Common myeloid progenitor, CD34-positive (primary cell): ENCODE measurements around the gene TSTD1.
"Not testable (repeated sequence)": the region's sequence is repeated elsewhere in the genome, so short reads cannot be mapped to it uniquely, and the experiment has no call there.

Experiments used
- CTCF ChIA-PET: fragments of 350-600 bp; sonication (Branson Sonifier 250); formaldehyde crosslinking; loops from one replicate; lab custom pipeline; 2021; ENCODE audit warnings: antibody characterized with exemption; lab: Charles Lee
- POLR2A ChIA-PET: fragments of 350-600 bp; sonication (Branson Sonifier 250); formaldehyde crosslinking; loops from one replicate; lab custom pipeline; 2021; ENCODE audit warnings: antibody characterized with exemption; lab: Charles Lee
- DNase-seq, 3 donors: peaks; one replicate each; pipeline versions ENCODE4 v3.0.0 to v3.0.0-alpha.2; 2013
- H3K27ac ChIP-seq, 2 experiments: 1 replicate in 1 of 2; 2 replicates in 1 of 2; pipeline ENCODE4 v1.7.0; 2013; ENCODE audit warnings: inconsistent platforms in 2 of 2, low read length in 2 of 2, mild to moderate bottlenecking in 2 of 2, low read depth in 1 of 2, moderate library complexity in 1 of 2; ENCODE audit not compliant: severe bottlenecking in 2 of 2, insufficient read depth in 1 of 2, poor library complexity in 1 of 2
- H3K27me3 ChIP-seq, 5 experiments: replicated peaks in 2 of 5; 1 replicate in 3 of 5; 2 replicates in 2 of 5; pipeline versions ENCODE4 v1.6.1 to v1.7.0; 2013; ENCODE audit warnings: low read length in 4 of 5, mild to moderate bottlenecking in 2 of 5, moderate library complexity in 2 of 5, inconsistent platforms in 1 of 5; ENCODE audit not compliant: insufficient read depth in 5 of 5, control insufficient read depth in 4 of 5
- H3K36me3 ChIP-seq, 4 experiments: 1 replicate in 2 of 4; 2 replicates in 2 of 4; pipeline versions ENCODE4 v1.6.1 to v1.7.0; 2013; ENCODE audit warnings: low read length in 3 of 4, control low read depth in 1 of 4, mild to moderate bottlenecking in 1 of 4; ENCODE audit not compliant: control insufficient read depth in 4 of 4, insufficient read depth in 4 of 4
- H3K4me1 ChIP-seq, 4 experiments: 1 replicate in 3 of 4; 2 replicates in 1 of 4; pipeline versions ENCODE4 v1.6.1 to v1.7.1; 2013; ENCODE audit warnings: low read length in 3 of 4, mild to moderate bottlenecking in 3 of 4, control low read depth in 1 of 4, inconsistent platforms in 1 of 4, moderate library complexity in 1 of 4; ENCODE audit not compliant: control insufficient read depth in 4 of 4, insufficient read depth in 4 of 4; ENCODE audit errors: control extremely low read depth in 1 of 4
- H3K4me3 ChIP-seq, 7 experiments: 1 replicate in 4 of 7; 2 replicates in 3 of 7; pipeline versions ENCODE4 v1.5.1 to v1.7.0; 2013; ENCODE audit warnings: mild to moderate bottlenecking in 7 of 7, low read length in 6 of 7, moderate library complexity in 6 of 7, inconsistent platforms in 2 of 7, low read depth in 2 of 7, control low read depth in 1 of 7; ENCODE audit not compliant: insufficient read depth in 4 of 7, control insufficient read depth in 1 of 7; ENCODE audit errors: extremely low read depth in 1 of 7
- H3K9me3 ChIP-seq, 5 experiments: 1 replicate in 4 of 5; 2 replicates in 1 of 5; pipeline versions ENCODE4 v1.6.1 to v1.7.1; 2013; ENCODE audit warnings: low read length in 4 of 5, mild to moderate bottlenecking in 2 of 5, inconsistent platforms in 1 of 5, low read depth in 1 of 5, moderate library complexity in 1 of 5; ENCODE audit not compliant: control insufficient read depth in 4 of 5, insufficient read depth in 2 of 5; ENCODE audit errors: control extremely low read depth in 1 of 5
- WGBS: methylation state at CpG from one replicate; pipeline ENCODE4 v1.1.5; 2013; ENCODE audit not compliant: insufficient coverage; 5-methylcytosine and 5-hydroxymethylcytosine counted together

TSTD1 gene

DNA sequence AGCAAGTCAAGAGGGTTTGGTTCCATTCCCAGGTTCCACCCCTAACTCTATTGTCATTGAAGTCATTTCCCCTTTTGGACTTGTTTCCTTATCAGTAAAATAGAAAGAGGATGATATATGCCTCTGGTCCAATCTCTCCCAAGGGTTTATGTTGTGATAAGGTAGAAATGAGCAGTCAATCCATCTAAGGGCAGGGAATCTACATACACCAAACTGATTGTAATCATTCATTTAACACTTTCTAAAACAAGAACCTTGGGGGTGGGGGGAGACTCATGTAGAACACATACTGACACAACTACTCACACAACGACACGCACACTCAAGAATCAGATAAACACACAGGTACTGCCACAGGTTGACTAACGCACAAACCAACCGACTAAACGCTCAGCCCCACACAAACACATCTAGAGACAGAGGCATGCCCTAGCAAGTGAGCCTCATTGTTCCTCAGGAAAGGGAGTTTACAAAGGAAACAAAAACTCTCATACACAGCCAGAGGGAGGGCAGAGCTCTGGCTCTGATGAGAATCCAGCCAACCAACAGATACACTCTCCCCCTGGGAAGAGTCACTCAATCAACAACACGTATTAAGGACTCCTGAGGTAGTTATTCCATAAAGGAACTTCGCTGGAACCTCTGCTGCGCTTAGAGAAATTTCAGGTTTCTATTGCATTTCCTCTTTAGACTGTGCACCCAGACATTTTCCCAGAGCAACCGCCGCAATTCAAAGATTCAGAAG is 18.8 kb downstream of the TSTD1 start:
- Histone ChIP-seq H3K9me3 (no peaks in the 10 kb centered on the region), H3K4me1 (peaks cover 15 to 43% (median 34%) of the 10 kb centered on the region in 4 experiments), H3K4me3 (peak overlapping the region; percentile 71 to 96 (median 83)), H3K27ac (peak overlapping the region in 1 of 2 experiments; percentile 74), H3K36me3 (no peaks in the 10 kb centered on the region), H3K27me3 (no peaks in the 10 kb centered on the region)
- ChIA-PET CTCF (interaction anchor here (0.6 to 4.9 kb wide), 13 partner anchors 9 to 176 kb away, joined by 3 to 78 read pairs (median 4); partner anchors contain the start of genes ARHGAP30, NECTIN4, NIT1 and PFDN2), POLR2A (interaction anchor here (0.6 to 1.6 kb wide), 6 partner anchors 19 to 176 kb away, joined by 3 to 6 read pairs (median 4); partner anchors contain the start of gene TSTD1)
- 0% methylated on average over 5 of the region's 10 CpGs for WGBS
- DNase-seq: peak in 1 of 3 donors; percentile 33

DNA sequence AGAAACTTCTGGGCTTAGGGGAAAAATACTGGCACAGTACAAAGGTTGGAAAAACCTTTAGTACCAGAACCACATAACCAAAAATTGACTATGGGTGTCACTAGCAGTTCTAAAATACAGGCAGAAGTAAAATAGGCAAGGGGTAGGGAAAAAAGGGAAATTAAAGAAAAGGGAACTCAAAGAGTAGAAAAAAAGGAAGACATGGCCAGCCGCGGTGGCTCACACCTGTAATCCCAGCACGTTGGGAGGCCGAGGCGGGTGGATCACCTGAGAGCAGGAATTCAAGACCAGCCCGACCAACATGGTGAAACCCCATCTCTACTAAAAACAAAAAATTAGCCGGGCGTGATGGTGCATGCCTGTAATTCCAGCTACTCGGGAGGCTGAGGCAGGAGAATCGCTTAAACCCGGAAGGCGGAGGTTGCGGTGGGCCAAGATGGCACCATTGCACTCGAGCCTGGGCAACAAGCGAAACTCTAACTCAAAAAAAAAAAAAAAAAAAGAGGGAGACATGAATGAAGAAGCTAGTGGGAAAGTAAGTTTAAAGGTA is 19.6 kb downstream of the TSTD1 start:
- H3K9me3 ChIP-seq, H3K36me3 ChIP-seq, H3K27ac ChIP-seq, H3K27me3 ChIP-seq, DNase-seq: not testable (repeated sequence)
- Histone ChIP-seq H3K4me1 (peaks cover 17 to 47% (median 39%) of the 10 kb centered on the region in 4 experiments), H3K4me3 (peak overlapping the region in 5 of 7 experiments; percentile 73 to 96 (median 84))
- WGBS: 63% methylated on average over 9 of the region's 15 CpGs
- POLR2A ChIA-PET: interaction anchor here (0.6 to 1.0 kb wide), 2 partner anchors 19 to 177 kb away, joined by 3 read pairs; partner anchors contain the start of gene TSTD1
- CTCF ChIA-PET: interaction anchor here (0.6 to 4.9 kb wide), 6 partner anchors 21 to 294 kb away, joined by 3 to 78 read pairs (median 4); partner anchors contain the start of gene USF1

DNA sequence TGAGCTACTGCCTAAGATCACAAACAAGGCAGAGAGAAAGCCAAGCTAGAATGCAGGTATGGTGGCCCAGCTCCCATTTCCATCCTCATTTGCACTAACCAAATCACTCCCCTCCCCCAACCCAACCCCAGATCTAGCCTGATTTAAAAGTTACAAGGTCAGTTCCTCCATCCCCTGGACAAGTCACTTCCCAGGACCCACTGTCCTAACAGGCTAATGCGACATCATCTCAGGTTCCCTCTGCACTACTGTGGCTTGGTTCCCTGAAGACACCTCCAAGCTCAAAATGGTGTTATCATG is 20.2 kb downstream of the TSTD1 start:
- POLR2A ChIA-PET: interaction anchor here (1.0 kb wide), 1 partner anchor 20 kb away, joined by 3 read pairs; the partner anchor contains the start of gene TSTD1
- H3K27me3 ChIP-seq: no peaks in the 10 kb centered on the region
- peak overlapping the region in 3 of 7 experiments; percentile 3 to 40 (median 19) for H3K4me3 ChIP-seq
- CTCF ChIA-PET: interaction anchor here (0.6 to 4.9 kb wide), 10 partner anchors 10 to 293 kb away, joined by 3 to 78 read pairs (median 3); partner anchors contain the start of gene USF1
- DNase-seq: no peak
- no peaks in the 10 kb centered on the region for H3K9me3 ChIP-seq
- H3K4me1 ChIP-seq: peaks cover 18 to 53% (median 44%) of the 10 kb centered on the region in 4 experiments
- WGBS: no CpG with 5 or more reads among the region's 1 CpG
- H3K36me3 ChIP-seq: no peaks in the 10 kb centered on the region
- no peak overlapping the region for H3K27ac ChIP-seq

DNA sequence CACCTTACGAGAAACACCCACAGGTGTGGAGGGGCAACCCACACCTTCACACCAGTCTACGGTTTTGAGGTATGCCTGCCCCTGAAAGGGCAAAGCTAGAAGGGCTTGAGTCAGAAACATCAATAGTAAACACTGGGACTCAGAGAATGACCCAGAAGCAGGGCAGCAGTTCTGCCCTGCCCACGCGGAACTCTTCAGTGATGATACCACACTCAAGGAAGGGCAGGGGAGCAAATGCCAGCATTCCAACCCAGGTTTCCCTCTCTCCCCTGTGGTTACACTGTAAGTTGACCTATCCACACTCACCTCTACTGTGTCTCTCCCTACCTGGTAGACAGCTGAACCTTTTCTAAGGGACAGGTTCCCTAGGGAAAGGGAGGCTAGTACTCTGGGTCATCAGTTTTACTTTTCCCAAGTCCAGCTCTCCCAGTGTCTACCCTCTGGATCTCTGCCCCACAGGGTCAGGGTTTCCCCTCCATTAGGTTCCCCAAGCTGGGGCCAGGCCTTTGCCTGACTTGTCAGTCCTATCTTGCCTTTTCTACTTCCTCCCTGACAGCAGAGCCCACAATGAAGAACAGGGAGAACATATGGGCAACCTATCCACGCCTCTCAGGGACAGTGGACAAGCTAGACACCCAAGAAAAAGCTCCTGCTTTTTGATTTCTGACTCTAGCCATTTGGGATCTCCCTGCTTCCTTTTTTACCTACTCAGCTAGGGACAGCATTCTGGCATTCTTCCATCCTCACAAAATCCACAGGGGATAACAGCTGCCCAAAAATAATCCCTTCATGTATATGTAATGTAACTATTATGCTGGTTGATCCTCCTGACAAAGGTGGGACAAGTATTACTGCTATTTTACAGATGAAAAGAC is 20.8 kb downstream of the TSTD1 start:
- POLR2A ChIA-PET: interaction anchor here (1.0 kb wide), 1 partner anchor 21 kb away, joined by 3 read pairs; the partner anchor contains the start of gene TSTD1
- Histone ChIP-seq H3K27me3 (no peaks in the 10 kb centered on the region), H3K36me3 (no peaks in the 10 kb centered on the region), H3K4me1 (peaks cover 23 to 59% (median 50%) of the 10 kb centered on the region in 4 experiments), H3K4me3 (peak overlapping the region in 2 of 7 experiments; percentile 6 to 23), H3K9me3 (no peaks in the 10 kb centered on the region), H3K27ac (peak overlapping the region in 1 of 2 experiments; percentile 31)
- DNase-seq: no peak
- 94% methylated on average over 5 of the region's 5 CpGs for WGBS
- CTCF ChIA-PET: interaction anchor here (0.6 to 4.9 kb wide), 11 partner anchors 10 to 292 kb away, joined by 3 to 78 read pairs (median 3); partner anchors contain the start of gene USF1

DNA sequence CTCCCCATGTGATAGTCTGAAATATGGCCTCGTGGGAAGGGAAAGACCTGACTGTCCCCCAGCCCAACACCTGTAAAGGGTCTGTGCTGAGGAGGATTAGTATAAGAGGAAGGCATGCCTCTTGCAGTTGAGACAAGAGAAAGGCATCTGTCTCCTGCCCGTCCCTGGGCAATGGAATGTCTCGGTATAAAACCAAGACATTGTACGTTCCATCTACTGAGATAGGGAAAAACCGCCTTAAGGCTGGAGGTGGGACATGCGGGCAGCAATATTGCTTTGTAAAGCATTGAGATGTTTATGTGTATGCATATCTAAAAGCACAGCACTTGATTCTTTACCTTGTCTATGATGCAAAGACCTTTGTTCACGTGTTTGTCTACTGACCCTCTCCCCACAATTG is 21.6 kb downstream of the TSTD1 start:
- DNase-seq, POLR2A ChIA-PET, H3K9me3 ChIP-seq, H3K27me3 ChIP-seq, H3K27ac ChIP-seq, H3K4me3 ChIP-seq, H3K36me3 ChIP-seq: not testable (repeated sequence)
- CTCF ChIA-PET: interaction anchor here (4.9 kb wide), 1 partner anchor 20 kb away, joined by 78 read pairs; no protein-coding TSS in a partner anchor
- H3K4me1 ChIP-seq: peaks cover 23 to 65% (median 57%) of the 10 kb centered on the region in 4 experiments
- 100% methylated on average over 1 of the region's 7 CpGs for WGBS

DNA sequence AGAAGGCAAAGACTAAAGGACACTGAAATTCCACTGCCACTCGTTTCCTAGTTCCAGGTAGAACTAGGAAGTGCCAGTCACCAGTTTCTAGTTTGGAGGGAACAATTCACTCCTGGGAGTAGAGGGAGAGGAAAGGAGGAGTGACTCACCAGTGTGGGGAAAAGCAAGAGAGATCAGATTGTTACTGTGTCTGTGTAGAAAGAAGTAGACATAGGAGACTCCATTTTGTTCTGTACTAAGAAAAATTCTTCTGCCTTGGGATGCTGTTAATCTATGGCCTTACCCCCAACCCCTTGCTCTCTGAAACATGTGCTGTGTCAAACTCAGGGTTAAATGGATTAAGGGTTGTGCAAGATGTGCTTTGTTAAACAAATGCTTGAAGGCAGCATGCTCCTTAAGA is 22.1 kb downstream of the TSTD1 start:
- H3K9me3 ChIP-seq, H3K27me3 ChIP-seq, H3K4me3 ChIP-seq, H3K27ac ChIP-seq, H3K36me3 ChIP-seq, DNase-seq, POLR2A ChIA-PET: not testable (repeated sequence)
- CTCF ChIA-PET: interaction anchor here (13.2 kb wide), 1 partner anchor 19 kb away, joined by 120 read pairs; no protein-coding TSS in a partner anchor
- 86% methylated on average over 1 of the region's 1 CpG for WGBS
- H3K4me1 ChIP-seq: peaks cover 26 to 67% (median 59%) of the 10 kb centered on the region in 4 experiments
